K562 (cell line): ENCODE results near the gene NDUFC2. TPM values are rescaled to one million over a fixed set of nuclear protein-coding genes. Genes with fewer than 3 reads are reported as not detected.

Source experiments
- LCOR ChIP-seq: sonication (generic); formaldehyde crosslinking; IDR thresholded peaks from 2 replicates; pipeline ENCODE4 v1.8.0; 2022; ENCODE audit warnings: mild to moderate bottlenecking, missing genetic modification reagents
- MCM3 ChIP-seq: fragments of 450-650 bp; IDR thresholded peaks from 2 replicates; pipeline ENCODE4 v1.6.1; 2016
- MYBL2 ChIP-seq, 2 experiments: fragments of 450-650 bp in 1 of 2; sonication (generic) in 1 of 2; formaldehyde crosslinking in 1 of 2; IDR thresholded peaks; 2 replicates each; pipeline versions ENCODE4 v1.6.1 to v1.8.1; 2017 to 2022; ENCODE audit warnings: borderline replicate concordance in 1 of 2, inconsistent platforms in 1 of 2, low read depth in 1 of 2, mild to moderate bottlenecking in 1 of 2, missing genetic modification reagents in 1 of 2, moderate library complexity in 1 of 2
- POLR3A ChIP-seq: IDR thresholded peaks from 2 replicates; pipeline ENCODE4 v1.6.1; 2011; ENCODE audit warnings: borderline replicate concordance, mild to moderate bottlenecking, moderate library complexity; ENCODE audit not compliant: insufficient read length, insufficient read depth; ENCODE audit errors: extremely low read depth
- RBBP5 ChIP-seq: fragments of 200-600 bp; sonication (generic); IDR thresholded peaks from 2 replicates; pipeline ENCODE4 v1.6.1; 2012; ENCODE audit warnings: borderline replicate concordance, mild to moderate bottlenecking, low read length, control low read depth, inconsistent platforms; ENCODE audit not compliant: insufficient read depth, poor library complexity, severe bottlenecking
- SMAD1 ChIP-seq: fragments of 150-350 bp; IDR thresholded peaks from 2 replicates; pipeline ENCODE4 v1.6.1; 2014; ENCODE audit warnings: low read length, low read depth; ENCODE audit not compliant: partially characterized antibody
- SMARCA4 ChIP-seq: fragments of 450-650 bp; IDR thresholded peaks from 2 replicates; pipeline ENCODE4 v1.6.1; 2016
- SOX6 ChIP-seq: fragments of 450-650 bp; IDR thresholded peaks from 2 replicates; pipeline ENCODE4 v1.6.1; 2014; ENCODE audit warnings: mild to moderate bottlenecking
- TAF7 ChIP-seq: fragments of 450-650 bp; IDR thresholded peaks from 2 replicates; pipeline ENCODE4 v1.6.1; 2016; ENCODE audit warnings: missing genetic modification characterization, missing compliant biosample characterization
- THAP7 ChIP-seq: fragments of 250-450 bp; sonication (Bioruptor Pico); IDR thresholded peaks from 2 replicates; pipeline ENCODE4 v1.5.0; 2021
- TRIM24 ChIP-seq, 2 experiments: fragments of 450-650 bp; IDR thresholded peaks; 2 replicates each; pipeline ENCODE4 v1.6.1; 2016
- ZBTB17 ChIP-seq: fragments of 450-650 bp; formaldehyde crosslinking; IDR thresholded peaks from 2 replicates; pipeline ENCODE4 v1.4.0; 2020; ENCODE audit warnings: mild to moderate bottlenecking
- ZBTB9 ChIP-seq: fragments of 450-650 bp; formaldehyde crosslinking; IDR thresholded peaks from 2 replicates; pipeline ENCODE4 v1.4.0; 2020; ENCODE audit warnings: mild to moderate bottlenecking, moderate library complexity
- ZEB2 ChIP-seq: fragments of 450-650 bp; IDR thresholded peaks from 2 replicates; pipeline ENCODE4 v1.6.1; 2016
- ZNF274 ChIP-seq: IDR thresholded peaks from 2 replicates; pipeline ENCODE4 v1.6.1; 2011; ENCODE audit warnings: low read depth, mild to moderate bottlenecking, low read length, moderate library complexity, borderline replicate concordance
- ZNF444 ChIP-seq: fragments of 250-450 bp; sonication (Bioruptor Pico); IDR thresholded peaks from 2 replicates; pipeline ENCODE4 v1.4.0; 2020; ENCODE audit warnings: mild to moderate bottlenecking, moderate library complexity
- ZNF583 ChIP-seq: fragments of 250-450 bp; sonication (Bioruptor Pico); IDR thresholded peaks from 2 replicates; pipeline ENCODE4 v1.4.0; 2020
- ZNF639 ChIP-seq, 2 experiments: fragments of 200-800 bp in 1 of 2; sonication (Bioruptor generic) in 1 of 2; sonication (generic) in 1 of 2; formaldehyde crosslinking in 1 of 2; IDR thresholded peaks in 1 of 2; conservative IDR thresholded peaks in 1 of 2; 2 replicates each; pipeline versions ENCODE4 v1.5.0 to v1.6.1; 2016 to 2020; ENCODE audit warnings: missing compliant biosample characterization in 1 of 2, missing genetic modification characterization in 1 of 2, missing genetic modification reagents in 1 of 2
- ZNF644 ChIP-seq: fragments of 200-800 bp; sonication (Bioruptor generic); IDR thresholded peaks from 2 replicates; pipeline ENCODE4 v1.6.1; 2016; ENCODE audit warnings: low read depth, missing genetic modification characterization, missing compliant biosample characterization
- ZNF764 ChIP-seq: fragments of 250-450 bp; sonication (Bioruptor Pico); IDR thresholded peaks from 2 replicates; pipeline ENCODE4 v1.4.0; 2020; ENCODE audit warnings: low read depth, mild to moderate bottlenecking, moderate library complexity
- polyA plus RNA-seq, 8 experiments: library from polyadenylated mRNA; depleted of rRNA in 4 of 8; stranded (reverse) in 5 of 8; unstranded in 3 of 8; fragments of >200 nt; fragmentation: Nextera tagmentation in 2 of 8; fragmentation: Illumina TruSeq in 1 of 8; extraction: Ambion mirVana in 2 of 8; extraction: Trizol in 1 of 8; gene quantifications; 2 replicates each; pipeline versions ENCODE4 v1.2.1 to v1.2.3, GENCODE V29; 2011 to 2014; ENCODE audit warnings: inconsistent platforms in 1 of 8, missing spikeins in 1 of 8
- total RNA-seq, 7 experiments: library from RNA; depleted of rRNA in 6 of 7; stranded (reverse); fragments of >200 nt in 6 of 7; fragmentation: Illumina TruSeq in 2 of 7; extraction: Trizol in 2 of 7; gene quantifications; 2 replicates each; pipeline versions ENCODE4 v1.2.1 to v1.2.3, GENCODE V29; 2011 to 2021; ENCODE audit warnings: low replicate concordance in 1 of 7
- TF ChIP-seq, protein P1 (sequence below): fragments of 150-350 bp; IDR thresholded peaks from 2 replicates; pipeline ENCODE4 v1.6.1; 2014; ENCODE audit warnings: low read depth, mild to moderate bottlenecking, low read length, borderline replicate concordance

NDUFC2 gene
- total and polyA plus RNA-seq, 9 of the 15 experiments (the other 6 are each of a cell fraction or from before 2014, with no cell fraction given): 168 to 1,119 (median 442) TPM

DNA sequence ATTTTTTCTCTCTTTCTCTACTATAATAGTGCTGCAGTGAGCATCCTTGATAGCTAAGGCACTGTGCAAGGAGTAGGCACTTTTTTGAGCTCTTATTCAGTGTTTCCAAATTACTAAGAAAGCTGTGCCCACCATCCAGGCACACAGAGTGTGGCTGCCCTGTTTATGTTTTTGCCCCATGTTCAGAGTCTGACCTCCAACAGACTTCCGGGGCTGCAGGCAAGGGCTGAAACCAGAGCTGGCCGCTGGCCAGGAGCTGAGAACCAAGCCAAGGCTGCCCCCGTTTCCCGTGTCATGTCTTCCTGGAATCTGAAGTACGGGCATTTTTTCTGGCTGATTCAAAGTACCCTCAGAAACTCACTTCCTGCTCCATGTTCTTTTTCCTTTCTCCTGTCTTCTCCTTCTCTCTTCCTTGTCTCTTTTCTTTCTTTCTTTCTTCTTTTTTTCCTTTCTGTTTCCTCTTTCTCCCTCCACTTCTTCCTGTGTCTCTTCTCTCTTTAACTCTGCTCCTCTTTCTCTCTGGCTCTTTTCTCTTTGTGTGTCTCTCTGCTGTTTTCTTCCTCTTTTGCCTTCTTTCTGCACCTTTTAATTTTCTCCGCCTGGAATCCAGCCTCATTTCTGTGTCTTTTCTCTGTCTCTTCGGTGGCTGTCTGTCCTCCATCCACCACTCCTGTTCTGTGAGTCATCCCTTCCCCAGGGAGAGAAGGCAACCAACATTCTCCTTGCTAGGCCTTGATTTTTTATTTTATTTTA is 39.6 kb downstream of the NDUFC2 start (continued):
- TF ChIP-seq ZEB2: peak; percentile 53; the same call in 1 of the 2 replicates
- TF ChIP-seq LCOR (CRISPR knock-in tag): no peak
- TF ChIP-seq SMAD1: peak; percentile 46
- no peak for TF ChIP-seq ZNF274
- no peak for TF ChIP-seq ZNF764 (CRISPR knock-in tag)
- TF ChIP-seq TRIM24 (IDR thresholded peaks at IDR 0.05): peak in 1 of 2 experiments; percentile 34; a peak in 1 of 4 replicates
- peak; percentile 75; the same call in 1 of the 2 replicates for TF ChIP-seq MCM3
- peak; percentile 46; the same call in 1 of the 2 replicates for TF ChIP-seq ZBTB9 (CRISPR knock-in tag)
- TF ChIP-seq TAF7 (tag): no peak
- TF ChIP-seq POLR3A: no peak
- peak; percentile 39; the same call in 1 of the 2 replicates for TF ChIP-seq MYBL2 (IDR thresholded peaks at IDR 0.05; ENCODE audit: low read depth)
- TF ChIP-seq MYBL2 (CRISPR knock-in tag; IDR thresholded peaks at IDR 0.05; ENCODE audit: borderline replicate concordance): no peak
- TF ChIP-seq, protein P1, sequence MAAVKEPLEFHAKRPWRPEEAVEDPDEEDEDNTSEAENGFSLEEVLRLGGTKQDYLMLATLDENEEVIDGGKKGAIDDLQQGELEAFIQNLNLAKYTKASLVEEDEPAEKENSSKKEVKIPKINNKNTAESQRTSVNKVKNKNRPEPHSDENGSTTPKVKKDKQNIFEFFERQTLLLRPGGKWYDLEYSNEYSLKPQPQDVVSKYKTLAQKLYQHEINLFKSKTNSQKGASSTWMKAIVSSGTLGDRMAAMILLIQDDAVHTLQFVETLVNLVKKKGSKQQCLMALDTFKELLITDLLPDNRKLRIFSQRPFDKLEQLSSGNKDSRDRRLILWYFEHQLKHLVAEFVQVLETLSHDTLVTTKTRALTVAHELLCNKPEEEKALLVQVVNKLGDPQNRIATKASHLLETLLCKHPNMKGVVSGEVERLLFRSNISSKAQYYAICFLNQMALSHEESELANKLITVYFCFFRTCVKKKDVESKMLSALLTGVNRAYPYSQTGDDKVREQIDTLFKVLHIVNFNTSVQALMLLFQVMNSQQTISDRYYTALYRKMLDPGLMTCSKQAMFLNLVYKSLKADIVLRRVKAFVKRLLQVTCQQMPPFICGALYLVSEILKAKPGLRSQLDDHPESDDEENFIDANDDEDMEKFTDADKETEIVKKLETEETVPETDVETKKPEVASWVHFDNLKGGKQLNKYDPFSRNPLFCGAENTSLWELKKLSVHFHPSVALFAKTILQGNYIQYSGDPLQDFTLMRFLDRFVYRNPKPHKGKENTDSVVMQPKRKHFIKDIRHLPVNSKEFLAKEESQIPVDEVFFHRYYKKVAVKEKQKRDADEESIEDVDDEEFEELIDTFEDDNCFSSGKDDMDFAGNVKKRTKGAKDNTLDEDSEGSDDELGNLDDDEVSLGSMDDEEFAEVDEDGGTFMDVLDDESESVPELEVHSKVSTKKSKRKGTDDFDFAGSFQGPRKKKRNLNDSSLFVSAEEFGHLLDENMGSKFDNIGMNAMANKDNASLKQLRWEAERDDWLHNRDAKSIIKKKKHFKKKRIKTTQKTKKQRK: no peak
- TF ChIP-seq ZNF644 (tag): peak; percentile 48; the same call in 1 of the 2 replicates
- TF ChIP-seq SMARCA4: peak; percentile 85
- TF ChIP-seq ZNF444 (CRISPR knock-in tag): no peak
- TF ChIP-seq ZNF583: 0 out of 2 replicates have a peak, but pooled peaks have one; percentile 71
- no peak for TF ChIP-seq RBBP5
- peak; percentile 21; the same call in 1 of the 2 replicates for TF ChIP-seq ZBTB17
- TF ChIP-seq ZNF639 (CRISPR knock-in tag; conservative IDR thresholded peaks at IDR 0.05 in 1 of 2, IDR thresholded peaks at IDR 0.05 in 1 of 2): peak in 1 of 2 experiments; percentile 42; a peak in 1 of 4 replicates
- no peak for TF ChIP-seq SOX6
- TF ChIP-seq THAP7 (CRISPR knock-in tag): 0 out of 2 replicates have a peak, but pooled peaks have one; percentile 16
